HG03565 (cell line): ENCODE data around the gene DPY30.
"Not testable (repeated sequence)": the region's sequence is repeated elsewhere in the genome, so short reads cannot be mapped to it uniquely, and the experiment has no call there.

Experiments
- ATAC-seq: cut with Tn5 transposase; IDR thresholded peaks from one replicate; pipeline ENCODE4 v1.9.1; 2021; ENCODE audit warnings: mild to moderate bottlenecking, moderate library complexity; ENCODE audit not compliant: unreplicated experiment

The DPY30 gene

DNA sequence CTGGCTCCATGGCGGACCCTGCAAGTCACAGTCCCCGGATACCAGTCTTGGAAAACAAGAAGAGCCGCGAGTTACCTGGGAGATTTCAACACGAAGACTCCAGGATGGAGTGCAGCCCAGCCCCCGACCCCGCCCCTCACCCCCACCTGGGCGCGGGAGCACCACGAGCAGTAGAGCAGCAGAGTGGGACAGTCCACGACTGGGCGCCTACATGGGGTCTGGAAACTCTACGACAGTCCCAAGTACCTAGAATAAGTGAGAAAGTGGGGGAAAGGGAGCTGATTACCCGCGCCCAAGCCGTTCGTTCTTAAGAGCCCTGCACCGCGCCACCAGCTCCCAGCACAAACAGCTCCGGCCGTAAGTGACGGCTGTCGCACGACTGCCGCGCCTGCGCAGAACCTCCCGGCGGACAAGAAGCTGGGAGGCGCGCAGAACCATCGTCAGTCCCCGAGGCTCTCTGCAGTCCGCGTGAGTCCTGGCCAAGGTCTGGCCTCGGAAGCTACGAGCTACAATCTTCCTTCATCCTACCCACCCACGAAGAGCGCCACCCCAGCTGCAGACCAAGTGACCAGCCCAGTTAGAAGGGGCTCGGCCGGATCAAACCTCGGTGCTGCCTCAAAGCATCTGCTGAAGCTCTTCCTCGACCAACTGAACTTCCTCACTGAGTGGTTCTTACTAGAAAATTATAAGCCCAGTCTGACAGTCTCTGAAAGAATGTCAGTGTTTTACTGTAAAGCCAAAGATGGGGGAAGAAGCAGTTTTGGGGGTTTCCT, at the start of gene DPY30:
Gene DPY30, minus strand, starts transcription at position 359 of the 773 bp plus-strand sequence. Its CDS starts 349 bp downstream, at position 10.
- ATAC-seq, result peak; percentile 88

DNA sequence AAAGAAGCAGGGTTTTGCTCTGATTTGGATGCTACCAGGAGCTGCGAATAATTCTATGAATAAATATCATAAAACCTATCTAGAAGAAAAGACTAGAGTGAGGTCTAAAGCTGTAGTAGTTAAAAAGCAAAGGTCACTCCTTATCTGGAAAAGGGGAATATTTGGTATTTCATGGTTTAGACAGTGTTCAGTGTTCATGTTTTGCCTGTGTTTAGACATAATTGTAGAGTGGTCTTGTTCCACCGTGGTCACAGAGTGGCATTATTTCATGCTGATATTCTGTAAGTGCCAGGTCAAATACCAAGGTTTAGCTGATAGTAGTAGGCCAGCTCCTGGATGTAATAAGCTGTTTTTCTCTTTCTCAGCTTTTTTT, 34.5 kb upstream of the DPY30 start:
- no peak for ATAC-seq

DNA sequence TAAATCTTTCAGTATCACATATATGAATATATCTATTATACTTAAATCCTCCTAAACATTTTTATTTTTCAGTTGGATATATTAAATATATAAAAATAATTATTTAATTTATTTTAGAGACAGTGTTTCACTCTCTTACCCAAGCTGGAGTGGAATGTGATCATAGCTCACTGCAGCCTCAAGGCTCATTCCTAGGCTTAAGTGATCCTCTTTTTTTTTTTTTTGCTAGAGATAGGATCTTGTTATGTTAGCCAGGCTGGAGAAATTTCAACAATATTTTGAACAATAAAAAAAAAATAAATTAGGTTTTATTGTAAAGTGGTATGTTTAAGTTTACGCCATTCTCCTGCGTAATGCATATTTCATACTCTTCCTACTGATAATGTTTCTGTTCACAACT, 27.9 kb upstream of the DPY30 start:
- no peak for ATAC-seq

DNA sequence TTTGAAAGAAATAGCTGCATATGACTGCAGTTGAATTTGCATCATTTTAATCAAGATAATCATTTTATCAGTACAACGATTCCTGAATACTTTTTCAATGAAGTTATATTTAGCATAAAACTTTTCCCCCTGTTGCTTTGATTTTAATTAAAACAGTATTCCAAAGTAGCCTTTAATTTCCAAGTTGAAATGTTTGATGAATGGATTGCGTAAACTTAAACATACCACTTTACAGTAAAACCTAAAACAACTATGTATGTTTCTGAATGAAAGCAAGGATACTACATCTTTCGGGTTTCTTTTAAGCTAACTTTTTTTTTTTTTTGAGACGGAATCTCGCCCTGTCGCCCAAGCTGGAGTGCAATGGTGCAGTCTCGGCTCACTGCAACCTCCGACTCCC, 25.1 kb upstream of the DPY30 start:
- ATAC-seq, result no peak

DNA sequence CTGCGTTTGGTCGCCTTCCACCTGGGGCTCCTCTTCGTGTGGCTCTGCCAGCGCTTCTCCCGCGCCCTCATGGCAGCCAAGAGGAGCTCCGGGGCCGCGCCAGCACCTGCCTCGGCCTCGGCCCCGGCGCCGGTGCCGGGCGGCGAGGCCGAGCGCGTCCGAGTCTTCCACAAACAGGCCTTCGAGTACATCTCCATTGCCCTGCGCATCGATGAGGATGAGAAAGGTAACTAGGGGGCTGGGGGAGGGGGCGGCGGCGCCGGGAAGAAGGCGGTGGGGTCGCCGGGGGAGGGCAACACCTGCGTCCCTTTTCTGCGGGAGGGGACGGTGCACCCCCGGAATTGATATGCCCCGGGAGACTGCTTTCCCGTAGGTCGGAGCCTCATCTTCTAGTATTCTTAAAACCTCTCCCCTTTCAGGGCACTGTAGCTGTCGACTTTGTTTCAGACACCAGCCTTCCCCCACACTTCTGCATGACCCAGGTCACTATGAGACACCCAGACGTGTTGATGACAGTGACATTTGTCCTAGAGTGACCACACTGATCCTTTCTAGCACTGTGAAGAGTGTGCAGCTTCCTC, 24.5 kb upstream of the DPY30 start:
- ATAC-seq, result peak; percentile 1

DNA sequence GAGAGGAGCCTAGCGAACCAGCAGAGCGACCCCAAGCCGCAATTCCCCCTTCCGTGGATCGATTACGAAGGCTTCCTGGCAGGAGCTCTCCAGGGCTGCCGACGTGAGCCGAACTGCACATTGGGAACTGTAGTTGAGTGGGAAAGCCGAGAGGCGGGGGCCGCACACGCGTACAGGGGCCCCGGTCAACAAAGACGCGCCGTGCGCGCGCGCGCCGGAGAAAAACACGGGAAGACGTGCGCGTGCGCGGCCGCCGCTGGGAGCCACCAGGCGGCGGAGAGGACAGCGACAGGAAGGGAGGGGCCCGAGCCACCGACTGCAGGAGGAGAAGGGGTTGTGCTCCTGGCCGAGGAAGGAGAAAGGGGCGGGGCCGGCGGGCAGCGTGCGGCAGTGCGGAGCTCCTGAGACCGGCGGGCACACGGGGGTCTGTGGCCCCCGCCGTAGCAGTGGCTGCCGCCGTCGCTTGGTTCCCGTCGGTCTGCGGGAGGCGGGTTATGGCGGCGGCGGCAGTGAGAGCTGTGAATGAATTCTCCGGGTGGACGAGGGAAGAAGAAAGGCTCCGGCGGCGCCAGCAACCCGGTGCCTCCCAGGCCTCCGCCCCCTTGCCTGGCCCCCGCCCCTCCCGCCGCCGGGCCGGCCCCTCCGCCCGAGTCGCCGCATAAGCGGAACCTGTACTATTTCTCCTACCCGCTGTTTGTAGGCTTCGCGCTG, 23.9 kb upstream of the DPY30 start, which contains the start of gene SPAST:
Gene SPAST, plus strand, starts transcription at position 247 of the 711 bp plus-strand sequence. Its CDS starts 276 bp downstream, at position 523.
- peak; percentile 91 for ATAC-seq

DNA sequence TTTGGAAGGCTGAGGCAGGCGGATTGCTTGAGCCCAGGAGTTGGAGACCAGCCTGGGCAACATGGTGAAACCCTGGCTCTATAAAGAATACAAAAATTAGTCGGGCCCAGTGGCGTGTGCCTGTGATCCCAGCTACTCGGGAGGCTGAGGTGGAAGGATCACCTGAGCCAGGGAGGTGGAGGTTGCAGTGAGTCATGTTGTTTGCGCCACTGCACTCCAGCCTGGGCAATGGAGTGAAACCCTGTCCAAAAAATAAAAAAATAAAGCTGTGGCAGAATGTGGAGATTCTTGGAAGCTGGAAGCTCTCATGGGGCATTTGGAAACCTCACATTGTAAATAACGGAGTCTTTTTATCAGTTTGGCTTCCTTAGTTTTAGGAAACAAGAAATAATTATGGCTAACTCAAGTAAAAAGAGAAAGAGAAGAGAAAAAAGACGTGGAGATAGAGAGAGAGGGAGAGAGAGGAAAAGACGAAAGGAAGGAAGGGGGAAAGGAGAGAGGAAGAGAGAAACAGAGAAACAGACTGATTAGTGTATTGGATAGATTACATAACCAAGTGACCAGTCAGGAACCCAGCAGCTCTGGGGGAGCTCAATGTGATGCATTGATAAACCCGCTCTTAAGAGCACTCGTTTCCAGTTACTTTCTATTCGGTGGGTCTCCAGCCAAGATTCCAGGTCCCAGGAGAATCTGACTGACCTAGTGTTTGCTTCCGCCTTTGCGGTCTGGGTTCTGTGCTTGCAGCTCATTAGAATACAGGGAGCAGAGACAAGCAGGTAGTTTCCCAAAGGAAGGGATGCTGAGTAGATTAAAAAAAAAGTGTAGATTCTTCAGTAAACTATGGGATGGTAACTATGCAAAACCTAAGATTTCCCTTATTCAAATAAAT, 22.6 kb upstream of the DPY30 start:
- ATAC-seq, result no peak

DNA sequence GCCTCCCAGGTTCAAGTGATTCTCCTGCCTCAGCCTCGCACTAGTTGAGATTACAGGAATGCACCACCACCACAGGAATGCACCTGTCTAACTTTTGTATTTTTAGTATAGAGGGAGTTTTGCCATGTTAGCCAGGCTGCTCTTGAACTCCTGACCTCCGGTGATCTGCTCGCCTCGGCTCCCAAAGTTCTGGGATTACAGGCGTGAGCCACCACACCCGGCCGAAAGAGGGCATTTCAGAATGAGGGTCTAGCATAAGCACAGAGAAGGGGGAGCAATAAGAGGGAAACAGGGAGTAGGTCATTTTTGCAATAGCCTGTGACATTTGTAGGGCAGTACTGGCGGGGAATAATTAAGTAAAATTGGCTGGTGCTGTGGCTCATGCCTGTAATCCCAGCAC, 21.8 kb upstream of the DPY30 start:
- ATAC-seq, result no peak

DNA sequence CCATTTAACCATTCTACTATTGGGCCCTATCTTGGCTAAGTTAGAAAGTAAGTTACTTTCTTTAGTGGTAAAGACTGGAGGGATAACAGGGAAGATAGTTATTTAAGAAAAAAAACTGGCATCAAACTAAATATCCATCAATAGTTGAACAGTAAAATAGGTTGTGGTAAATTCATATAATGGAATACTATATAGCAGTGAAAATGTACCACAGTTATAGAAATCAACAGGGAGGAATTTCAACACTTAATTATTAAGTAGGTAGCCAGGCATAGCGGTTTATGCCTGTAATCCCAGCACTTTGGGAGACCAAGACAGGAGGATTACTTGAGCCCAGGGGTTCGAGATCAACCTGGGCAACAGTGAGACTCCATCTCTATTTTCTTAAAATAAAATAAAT, 20.7 kb upstream of the DPY30 start:
- ATAC-seq, result no peak

DNA sequence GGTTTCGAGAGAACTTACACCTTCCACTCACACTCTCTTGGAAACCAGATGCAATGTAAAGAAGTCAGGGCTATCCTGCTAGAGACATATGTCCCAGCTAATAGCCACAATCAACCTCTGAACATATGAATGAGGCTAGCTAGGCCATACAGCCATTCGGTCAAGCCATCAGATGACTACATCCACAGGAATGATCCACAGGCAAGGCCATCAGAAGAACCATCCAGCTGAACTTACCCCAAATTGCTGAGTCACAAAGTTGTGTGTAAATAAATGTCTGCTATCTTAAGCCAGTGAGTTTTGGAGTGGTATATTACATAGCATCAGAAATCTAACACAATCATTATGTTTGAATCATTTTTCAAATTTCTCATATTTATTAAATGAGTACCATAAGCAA, 18.5 kb upstream of the DPY30 start:
- no peak for ATAC-seq

DNA sequence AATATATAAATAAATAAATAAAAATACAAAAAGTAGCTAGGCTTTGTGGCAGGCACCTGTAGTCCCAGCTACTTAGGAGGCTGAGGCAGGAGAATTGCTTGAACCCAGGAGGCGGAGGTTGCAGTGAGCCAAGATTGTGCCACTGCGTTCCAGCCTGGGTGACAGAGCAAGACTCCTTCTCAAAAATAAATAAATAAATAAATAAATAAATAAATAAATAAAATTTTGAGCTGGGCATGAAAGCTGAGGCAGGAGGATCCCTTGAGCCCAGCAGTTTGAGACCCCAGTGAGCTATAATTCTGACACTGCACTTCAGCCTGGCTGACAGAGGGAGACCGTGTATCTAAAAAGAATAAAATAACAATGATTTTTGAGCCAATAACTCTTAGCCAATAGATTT, 15.0 kb upstream of the DPY30 start:
- ATAC-seq, result not testable (repeated sequence)

DNA sequence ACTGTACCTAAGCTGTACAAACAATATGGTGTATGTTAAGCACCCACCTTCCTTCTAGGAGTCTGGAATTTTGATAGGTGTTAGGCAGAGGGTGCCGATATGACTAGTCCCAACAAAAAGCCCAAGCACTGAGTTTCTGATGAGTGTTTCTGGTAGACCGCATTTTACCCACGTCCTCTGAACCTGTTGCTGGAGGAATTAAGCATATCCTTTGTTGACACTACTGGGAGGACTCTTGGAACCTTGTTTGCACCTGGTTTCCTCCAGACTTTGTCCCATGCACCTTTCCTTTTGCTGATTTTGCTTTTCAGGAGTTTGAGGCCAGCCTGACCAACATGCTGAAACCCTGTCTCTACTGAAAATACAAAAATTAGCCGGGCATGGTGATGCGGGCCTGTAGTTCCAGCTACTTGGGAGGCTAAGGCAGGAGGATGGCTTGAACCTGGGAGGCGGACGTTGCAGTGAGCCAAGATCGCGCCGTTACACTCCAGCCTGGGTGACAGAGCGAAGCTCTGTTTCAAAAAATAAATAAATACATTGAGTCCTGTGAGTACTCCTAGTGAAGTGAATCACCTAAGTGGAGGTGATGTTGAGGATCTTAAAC, 12.3 kb upstream of the DPY30 start:
- ATAC-seq, result no peak

DNA sequence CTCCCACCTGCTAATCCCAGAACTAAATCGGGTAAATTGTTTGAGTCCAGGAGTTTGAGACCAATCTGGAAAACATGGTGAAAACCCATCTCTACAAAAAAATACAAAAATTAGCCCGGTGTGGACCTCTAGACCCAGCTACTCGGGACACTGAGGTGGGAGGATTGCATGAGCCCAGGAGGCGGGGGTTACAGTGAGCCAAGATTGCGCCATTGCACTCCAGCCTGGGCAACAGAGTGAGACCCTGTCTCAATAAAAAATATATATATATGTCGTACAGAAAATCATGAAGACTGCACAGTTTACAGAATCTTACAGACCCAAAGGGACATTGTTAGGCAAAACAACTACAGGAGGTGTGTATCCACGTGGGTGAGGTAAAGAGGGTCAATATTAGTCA, 4.0 kb upstream of the DPY30 start:
- no peak for ATAC-seq

DNA sequence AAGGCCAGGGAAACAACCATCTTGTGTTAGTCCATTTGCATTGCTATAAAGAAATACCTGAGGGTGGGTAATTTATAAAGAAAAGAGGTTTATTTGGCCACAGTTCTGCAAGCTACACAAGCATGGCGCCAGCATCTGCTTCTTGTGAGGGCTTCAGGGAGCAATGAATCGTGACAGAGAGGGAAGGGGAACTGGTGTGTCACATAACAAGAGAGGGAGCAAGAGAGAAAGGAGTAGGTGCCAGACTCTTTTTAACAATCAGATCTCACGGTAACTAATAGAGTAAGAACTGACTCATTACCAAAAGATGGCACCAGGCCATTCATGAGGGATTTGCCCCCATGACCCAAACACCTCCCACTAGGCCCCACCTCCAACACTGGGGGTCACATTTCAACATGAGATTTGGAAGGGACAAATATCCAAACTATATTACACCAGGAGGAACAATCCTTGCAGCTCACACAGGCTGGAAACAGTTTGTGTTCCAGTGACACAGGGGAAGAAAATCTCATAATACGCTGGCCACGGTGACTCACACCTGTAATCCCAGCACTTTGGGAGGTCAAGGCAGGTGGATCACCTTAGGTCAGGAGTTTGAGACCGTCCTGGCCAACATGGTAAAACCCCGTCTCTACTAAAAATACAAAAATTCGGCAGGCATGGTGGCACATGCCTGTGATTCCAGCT, 5.3 kb downstream of the DPY30 start:
- not testable (repeated sequence) for ATAC-seq

DNA sequence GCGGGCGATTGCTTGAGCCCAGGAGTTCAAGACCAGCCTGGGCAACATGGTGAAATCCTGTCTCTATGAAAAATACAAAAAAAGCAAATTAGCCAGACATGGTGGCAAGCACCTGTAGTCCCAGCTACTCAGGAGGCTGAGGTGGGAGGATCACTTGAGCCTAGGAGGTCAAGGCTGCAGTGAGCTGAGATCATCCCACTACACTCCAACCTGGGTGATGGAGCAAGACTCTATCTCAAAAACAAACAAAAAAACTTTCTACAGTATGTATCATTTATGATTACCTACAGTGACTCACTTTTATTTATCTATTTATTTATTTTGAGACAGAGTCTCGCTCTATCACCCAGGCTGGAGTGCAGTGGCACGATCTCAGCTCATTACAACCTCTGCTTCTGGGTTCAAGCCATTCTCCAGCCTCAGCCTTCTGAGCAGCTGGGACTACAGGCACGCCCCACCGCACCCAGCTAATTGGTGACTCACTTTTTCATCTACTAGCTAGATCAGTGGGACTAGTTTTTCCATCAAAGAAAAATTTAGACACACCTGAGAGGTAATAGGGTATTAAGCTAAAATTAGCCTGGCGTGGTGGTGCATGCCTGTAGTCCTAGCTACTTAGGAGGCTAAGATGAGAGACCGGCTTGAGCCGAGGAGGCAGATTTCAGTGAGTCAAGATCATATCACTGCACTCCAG, 20.7 kb downstream of the DPY30 start:
- not testable (repeated sequence) for ATAC-seq

DNA sequence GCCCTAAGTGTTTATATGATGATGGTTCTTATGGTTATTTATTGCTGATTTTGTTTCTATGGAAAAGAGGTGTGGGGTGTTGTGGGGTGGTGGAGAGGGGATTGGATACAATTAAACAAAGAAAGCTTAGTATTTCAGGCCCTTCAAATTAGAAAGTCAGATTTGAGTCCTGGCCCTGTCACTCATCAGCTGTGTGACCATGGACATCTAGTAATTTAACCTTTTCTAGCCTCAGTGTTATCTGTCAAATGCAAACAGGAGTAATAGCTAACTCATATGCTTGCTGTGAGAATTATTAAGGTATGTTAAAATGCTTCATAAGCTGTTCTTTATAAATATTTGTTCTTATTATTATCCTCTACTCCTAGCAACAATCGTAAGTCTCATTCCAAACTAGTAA, 26.7 kb downstream of the DPY30 start:
- no peak for ATAC-seq

DNA sequence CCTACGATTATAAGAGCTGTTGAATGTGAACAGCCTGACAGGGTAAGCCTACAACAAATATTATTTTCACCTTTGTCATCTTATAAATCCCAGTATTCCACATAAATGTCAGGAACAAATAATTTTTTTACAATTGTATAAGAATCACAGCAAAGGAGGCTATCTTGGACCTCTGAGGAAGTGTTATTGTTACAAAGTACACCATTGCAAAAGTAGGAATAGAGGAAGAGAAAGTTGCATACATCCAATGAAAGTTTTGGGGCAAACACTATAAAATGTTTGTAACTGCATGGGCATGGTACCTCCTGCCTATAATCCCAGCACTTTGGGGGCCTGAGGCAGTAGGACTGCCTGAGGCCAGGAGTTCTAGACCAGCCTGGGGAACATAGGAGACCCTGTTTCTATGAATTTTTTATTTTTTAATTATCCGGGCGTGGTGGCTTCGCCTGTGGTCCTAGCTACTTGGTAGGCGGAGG, 28.1 kb downstream of the DPY30 start:
- no peak for ATAC-seq

DNA sequence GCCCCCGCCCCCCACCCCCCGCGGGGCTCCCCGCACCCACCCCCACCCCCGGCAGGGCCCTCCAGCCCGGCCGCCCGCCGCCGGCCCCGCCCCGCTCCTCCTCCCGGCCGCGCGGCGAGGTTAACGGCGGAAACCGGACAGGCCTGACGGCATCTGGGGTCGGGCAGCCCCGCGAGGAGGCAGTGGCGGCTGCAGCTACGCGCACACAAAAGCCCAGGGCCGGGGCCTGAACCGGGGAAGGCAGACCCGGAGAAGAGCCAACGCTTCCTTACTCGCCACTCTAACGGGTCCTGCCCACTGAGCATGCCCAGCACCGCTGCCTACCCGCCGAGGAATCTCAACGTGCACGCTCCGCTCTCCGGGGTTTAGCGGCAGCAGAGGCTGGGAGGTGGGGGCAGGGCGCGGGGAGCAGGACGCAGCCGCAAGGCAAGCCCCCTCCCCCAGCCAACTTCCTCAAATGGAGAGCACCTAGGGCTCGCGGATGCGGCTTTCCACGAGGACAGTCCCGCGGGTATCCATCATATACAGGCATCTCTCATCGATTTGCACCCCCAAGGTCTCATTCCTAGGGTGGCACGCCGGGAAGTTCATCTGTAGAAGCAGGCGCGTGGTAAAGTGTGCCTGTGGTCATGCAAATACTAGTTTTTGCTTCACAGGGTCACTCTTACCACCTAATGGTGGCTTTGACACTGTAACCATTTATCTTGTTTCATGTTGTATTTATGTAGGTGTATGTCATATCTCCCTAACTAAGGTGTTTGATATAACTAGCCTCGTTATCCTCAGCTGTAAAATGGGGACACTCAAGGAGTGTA, 28.7 kb downstream of the DPY30 start, which contains the start of gene MEMO1:
Gene MEMO1, minus strand, starts transcription at position 339 of the 815 bp plus-strand sequence. CDS start 761 bp downstream, outside the sequence.
- ATAC-seq, result peak; percentile 59
